ENCODE data around the gene BAG5. TPM values are rescaled to one million over a fixed set of nuclear protein-coding genes. Genes with fewer than 3 reads are reported as not detected.

BAG5 gene
- total and polyA plus RNA-seq, 11 donors, result 4.8 to 22.8 (median 17.0) TPM

DNA sequence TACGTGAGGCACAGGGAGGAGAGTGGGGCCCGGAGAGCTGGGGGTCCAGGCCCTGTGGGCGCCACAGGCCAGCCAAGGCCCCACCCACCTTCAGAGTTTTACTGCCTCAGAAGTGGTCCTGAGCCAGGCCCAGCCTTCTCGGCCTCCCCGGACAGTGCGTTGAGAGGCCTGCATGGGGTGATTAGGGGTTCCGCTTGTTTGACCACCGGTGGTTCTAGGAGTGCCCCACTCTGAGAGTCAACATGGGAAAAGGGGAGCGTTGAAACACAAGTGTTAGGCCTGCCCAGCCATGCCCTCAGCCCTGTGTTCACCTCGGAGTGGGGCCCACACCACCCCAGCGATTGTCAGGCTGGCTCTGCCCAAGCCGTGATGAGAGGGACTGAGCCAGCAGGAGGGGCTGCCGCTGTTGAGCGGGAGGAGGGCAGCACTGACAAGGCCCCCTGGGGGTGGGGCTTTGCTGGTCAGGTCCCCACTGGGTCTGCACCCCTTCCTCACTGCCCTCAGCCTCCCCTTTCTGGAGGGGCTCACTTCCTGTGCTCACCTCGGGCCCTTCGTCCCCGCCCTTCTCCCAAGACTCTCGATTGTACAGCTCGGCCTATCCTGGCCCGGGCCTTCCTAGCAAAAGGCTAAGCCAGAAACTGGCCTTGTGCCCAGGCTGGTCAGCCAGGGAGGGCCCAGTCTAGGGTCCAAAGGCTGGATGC lies 44.6 kb downstream of the BAG5 start:
- H3K36me3 ChIP-seq, result peaks cover 0 to 11% (median 0%) of the 10 kb centered on the region in 9 donors
- WGBS, 4 donors, result 30 to 44% (median 38%) methylated on average over 18 to 20 of the region's 20 CpGs
- H3K4me3 ChIP-seq, result no peak overlapping the region
- no peaks in the 10 kb centered on the region for H3K9me3 ChIP-seq
- TF ChIP-seq POLR2A (IDR thresholded peaks at IDR 0.05), result no peak
- TF ChIP-seq, protein P1, sequence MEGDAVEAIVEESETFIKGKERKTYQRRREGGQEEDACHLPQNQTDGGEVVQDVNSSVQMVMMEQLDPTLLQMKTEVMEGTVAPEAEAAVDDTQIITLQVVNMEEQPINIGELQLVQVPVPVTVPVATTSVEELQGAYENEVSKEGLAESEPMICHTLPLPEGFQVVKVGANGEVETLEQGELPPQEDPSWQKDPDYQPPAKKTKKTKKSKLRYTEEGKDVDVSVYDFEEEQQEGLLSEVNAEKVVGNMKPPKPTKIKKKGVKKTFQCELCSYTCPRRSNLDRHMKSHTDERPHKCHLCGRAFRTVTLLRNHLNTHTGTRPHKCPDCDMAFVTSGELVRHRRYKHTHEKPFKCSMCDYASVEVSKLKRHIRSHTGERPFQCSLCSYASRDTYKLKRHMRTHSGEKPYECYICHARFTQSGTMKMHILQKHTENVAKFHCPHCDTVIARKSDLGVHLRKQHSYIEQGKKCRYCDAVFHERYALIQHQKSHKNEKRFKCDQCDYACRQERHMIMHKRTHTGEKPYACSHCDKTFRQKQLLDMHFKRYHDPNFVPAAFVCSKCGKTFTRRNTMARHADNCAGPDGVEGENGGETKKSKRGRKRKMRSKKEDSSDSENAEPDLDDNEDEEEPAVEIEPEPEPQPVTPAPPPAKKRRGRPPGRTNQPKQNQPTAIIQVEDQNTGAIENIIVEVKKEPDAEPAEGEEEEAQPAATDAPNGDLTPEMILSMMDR (IDR thresholded peaks at IDR 0.05), result no peak
- H3K27me3 ChIP-seq, result peaks cover 0 to 21% (median 0%) of the 10 kb centered on the region in 9 donors
- ATAC-seq (peak in 3 of 4 donors; percentile 1 to 16 (median 5)), DNase-seq (peak in 2 of 5 donors; percentile 27 to 68)
- intact Hi-C loops (cut with DNase I), result loop anchor here in 9 of 10 donors (1.0 to 5.0 kb wide), 5 partner anchors 25 to 34 kb away; no protein-coding TSS in a partner anchor
- peaks cover 0 to 81% (median 51%) of the 10 kb centered on the region in 12 donors for H3K4me1 ChIP-seq
- H3K27ac ChIP-seq, result peak overlapping the region in 8 of 12 donors; percentile 12 to 96 (median 56)

DNA sequence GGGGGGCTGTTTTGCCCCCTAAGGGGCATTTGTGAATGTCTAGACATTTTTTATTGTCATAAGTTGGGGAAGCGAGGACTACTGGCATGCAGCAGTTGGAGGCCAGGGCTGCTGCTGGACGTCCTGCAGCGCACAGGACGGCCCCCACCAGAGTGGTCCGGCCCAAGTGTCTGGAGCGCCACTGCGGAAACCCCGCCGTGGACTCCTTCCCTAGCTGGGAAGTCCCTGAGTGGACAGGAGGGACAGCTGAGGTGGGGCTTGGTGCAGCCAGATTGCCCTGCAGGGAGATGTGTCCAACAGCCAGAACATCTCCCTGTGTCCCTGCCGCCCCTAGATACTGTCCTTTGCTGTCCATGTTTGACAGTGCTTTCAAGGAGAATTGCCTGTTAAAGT lies 45.3 kb downstream of the BAG5 start:
- intact Hi-C loops (cut with DNase I), result loop anchor here in 1 of 10 donors (5.0 kb wide), 1 partner anchor 35 kb away; no protein-coding TSS in a partner anchor
- H3K9me3 ChIP-seq, result no peaks in the 10 kb centered on the region
- peaks cover 0 to 82% (median 51%) of the 10 kb centered on the region in 12 donors for H3K4me1 ChIP-seq
- TF ChIP-seq, protein P1 (IDR thresholded peaks at IDR 0.05), result no peak
- no peak for TF ChIP-seq POLR2A (IDR thresholded peaks at IDR 0.05)
- H3K27me3 ChIP-seq, result peaks cover 0 to 15% (median 0%) of the 10 kb centered on the region in 9 donors
- peaks cover 0 to 11% (median 0%) of the 10 kb centered on the region in 9 donors for H3K36me3 ChIP-seq
- peak in 2 of 5 donors; percentile 25 to 61 for DNase-seq
- ATAC-seq, result no peak
- peak overlapping the region in 6 of 12 donors; percentile 12 to 96 (median 40) for H3K27ac ChIP-seq
- WGBS, 4 donors, result 55 to 86% (median 65%) methylated on average over 1 to 10 of the region's 10 CpGs
- H3K4me3 ChIP-seq, result no peak overlapping the region

DNA sequence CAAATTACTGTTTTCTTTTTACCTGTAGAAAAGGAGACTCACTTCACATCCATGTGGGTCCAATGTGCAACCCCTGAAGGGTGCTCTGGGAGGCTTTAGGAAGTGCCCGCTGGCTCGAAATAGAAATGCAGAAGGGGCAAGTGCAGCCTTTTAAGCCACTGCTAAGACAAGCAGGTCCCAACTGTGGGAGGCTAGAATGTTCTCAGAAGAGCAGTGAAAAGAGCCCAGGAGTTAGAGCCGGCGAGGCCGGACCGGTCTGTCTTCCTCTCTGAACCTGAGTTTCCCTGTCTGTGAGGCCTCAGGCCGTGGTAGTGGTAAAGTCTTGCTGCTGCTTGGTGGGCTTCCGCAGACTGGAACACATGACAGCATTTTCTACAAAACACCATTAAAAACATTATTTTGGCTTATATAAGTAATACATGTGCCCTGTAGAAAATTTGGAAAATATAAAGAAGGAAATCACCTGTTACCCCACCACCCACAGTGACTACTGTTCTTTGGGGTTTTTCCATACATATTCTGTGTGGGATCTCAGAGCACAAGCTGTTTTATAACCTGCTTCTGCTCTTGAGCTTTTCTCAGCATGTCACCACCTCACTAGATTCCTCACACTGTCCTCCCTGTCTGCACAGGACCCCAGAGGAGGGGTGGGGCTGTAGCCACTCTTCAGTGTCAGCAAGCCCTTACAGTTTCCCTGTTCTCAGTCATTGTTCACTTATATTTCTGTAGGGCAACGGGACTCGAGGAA lies 45.9 kb downstream of the BAG5 start:
- TF ChIP-seq, protein P1 (IDR thresholded peaks at IDR 0.05), result no peak
- TF ChIP-seq POLR2A (IDR thresholded peaks at IDR 0.05), result no peak
- Histone ChIP-seq H3K4me3 (no peak overlapping the region), H3K27ac (peak overlapping the region in 6 of 12 donors; percentile 5 to 96 (median 20)), H3K36me3 (peaks cover 0 to 12% (median 3%) of the 10 kb centered on the region in 9 donors), H3K4me1 (peaks cover 0 to 76% (median 48%) of the 10 kb centered on the region in 12 donors), H3K9me3 (no peaks in the 10 kb centered on the region), H3K27me3 (peaks cover 0 to 9% (median 0%) of the 10 kb centered on the region in 9 donors)
- WGBS, 4 donors, result 63 to 69% (median 65%) methylated on average over 10 of the region's 10 CpGs
- intact Hi-C loops (cut with DNase I), result loop anchor here in 1 of 10 donors (5.0 kb wide), 1 partner anchor 36 kb away; no protein-coding TSS in a partner anchor
- ATAC-seq, result no peak
- DNase-seq, result peak in 2 of 5 donors; percentile 3 to 8

Data from heart left ventricle (tissue), 16 donors.